Measurements from ENCODE around the gene LRRC3C.
"Not testable (repeated sequence)": the region's sequence is repeated elsewhere in the genome, so short reads cannot be mapped to it uniquely, and the experiment has no call there.

Gene LRRC3C

GRCh38 chr17:39924691-39925055 lies 2.9 kb upstream of the LRRC3C start:
- DNase-seq: no peak

GRCh38 chr17:39925282-39926134 lies 2.0 kb upstream of the LRRC3C start:
- DNase-seq: no peak

DNA sequence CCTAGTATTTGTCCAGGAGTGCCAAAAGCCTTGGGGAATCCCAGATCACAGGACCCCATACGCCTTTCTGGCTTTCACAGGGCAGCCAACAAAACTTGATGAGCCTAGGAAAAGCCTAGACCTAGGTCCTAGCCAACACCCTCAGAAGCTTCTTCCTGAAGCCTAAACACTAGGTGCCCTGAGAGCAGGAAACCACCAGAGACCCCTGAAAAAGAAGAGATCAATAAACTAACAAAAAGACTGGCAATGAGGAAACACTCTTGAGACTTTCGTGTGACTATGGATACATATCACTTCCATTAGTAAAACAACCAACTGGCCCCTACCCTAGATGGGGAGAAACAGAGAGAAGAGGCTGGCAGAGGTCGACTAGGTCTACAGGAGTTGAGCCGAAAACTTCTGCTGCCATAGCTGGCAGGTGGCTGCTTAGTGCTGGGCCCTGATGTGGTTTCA lies 1.4 kb upstream of the LRRC3C start:
- no peak for DNase-seq

DNA sequence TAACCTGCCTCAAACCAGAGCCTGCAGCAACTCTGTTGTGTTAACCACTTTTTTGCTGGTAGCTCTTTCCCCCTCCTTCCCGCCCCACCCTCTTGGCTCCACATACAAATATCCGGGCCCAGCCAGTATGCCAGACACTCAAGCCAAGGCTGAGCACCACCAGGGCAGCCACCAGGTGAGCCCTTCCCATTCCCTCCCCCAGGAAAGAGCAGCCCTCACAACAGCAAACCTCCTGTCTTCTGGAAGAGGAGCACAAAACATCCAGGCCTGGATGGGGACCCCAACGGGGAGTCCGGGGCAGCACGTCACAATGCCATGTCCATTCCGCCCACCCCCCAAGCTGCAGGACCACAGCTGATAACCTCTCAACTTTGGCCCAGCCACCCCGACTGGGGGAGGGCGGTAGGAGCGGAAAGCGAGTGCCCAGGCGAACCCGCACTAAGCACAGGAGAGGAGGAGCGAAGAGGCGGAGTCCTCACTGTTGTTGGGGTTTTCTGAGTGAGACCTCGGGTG lies 888 bp upstream of the LRRC3C start:
- peak; percentile 38 for DNase-seq

- no peak for DNase-seq
Measured at GRCh38 chr17:39927929-39928857, 661 bp downstream of the LRRC3C start.

GRCh38 chr17:39928858-39929645 lies 1.5 kb downstream of the LRRC3C start:
- no peak for DNase-seq

DNA sequence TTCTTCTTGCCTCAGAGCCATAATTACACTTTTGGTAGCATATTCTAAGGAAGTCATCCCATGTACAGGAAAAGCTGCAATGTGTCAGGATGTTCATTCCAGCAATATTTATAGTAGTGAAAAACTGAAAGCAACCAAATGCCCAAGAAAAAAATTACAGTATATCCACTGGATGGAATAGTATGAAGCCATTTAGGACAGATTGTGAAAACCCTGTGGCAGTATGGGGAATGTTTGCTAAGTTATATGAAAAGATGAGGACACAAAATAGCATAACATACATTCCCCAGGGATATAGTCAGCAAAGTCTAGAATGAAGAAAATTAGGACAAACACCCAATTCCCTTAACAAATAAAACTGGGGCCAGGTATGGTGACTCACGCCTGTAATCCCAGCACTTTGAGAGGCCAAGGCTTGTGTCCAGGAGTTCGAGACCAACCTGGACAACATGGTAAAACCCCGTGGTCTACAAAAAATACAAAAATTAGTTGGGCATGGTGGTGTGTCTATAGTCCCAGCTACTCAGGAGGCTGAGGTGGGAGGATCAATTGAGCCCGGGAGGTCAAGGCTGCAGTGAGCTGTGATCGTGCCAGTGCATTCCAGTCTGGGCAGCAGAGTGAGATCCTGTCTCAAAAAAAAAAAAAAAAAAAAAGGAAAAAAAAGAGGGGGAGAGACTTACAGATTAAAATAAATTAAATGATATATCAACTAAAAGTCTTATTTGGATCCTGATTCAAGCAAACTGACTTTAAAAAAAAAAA lies 2.3 kb downstream of the LRRC3C start:
- no peak for DNase-seq

DNA sequence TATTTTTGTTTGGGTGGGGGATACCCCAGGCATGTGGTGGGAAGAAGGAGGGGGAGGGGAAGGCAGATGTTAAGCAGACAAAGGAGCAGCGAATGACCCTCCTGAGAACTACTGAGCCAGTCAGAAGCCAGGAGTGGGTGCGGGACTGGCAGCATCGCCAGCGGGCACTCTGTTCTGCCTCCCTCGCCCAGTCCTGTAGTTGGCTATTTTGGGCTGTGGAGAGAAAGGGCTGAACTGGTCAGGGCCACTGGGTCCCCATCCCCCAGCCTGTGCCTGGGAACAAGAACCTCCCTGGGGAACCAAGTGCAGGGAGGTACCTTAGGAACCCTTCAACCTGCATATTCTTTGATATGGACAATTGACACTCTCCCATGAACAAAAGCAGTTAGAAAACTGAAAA lies 6.4 kb downstream of the LRRC3C start:
- no peak for DNase-seq

DNA sequence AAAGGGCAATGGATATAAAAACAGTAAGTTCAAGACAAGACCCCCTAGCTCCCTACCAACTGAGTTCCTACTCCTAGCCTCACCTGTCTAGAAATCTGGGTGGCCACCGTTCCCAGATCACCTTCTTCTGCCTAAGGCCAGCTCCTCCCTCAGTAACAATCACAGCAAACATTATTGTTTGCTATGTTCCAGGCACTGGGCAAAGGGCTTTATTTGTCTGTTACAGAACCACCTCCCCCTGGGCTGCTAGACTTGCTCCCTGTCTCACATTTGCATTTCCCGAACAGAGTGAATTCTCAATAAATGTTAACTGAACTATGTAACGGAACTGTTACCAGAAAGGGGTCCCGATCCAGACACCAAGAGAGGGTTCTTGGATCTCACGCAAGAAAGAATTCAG lies 6.8 kb downstream of the LRRC3C start:
- no peak for DNase-seq

- no peak for DNase-seq
Measured at GRCh38 chr17:39935909-39936308, 8.4 kb downstream of the LRRC3C start.

- no peak for DNase-seq
Measured at GRCh38 chr17:39937447-39937846, 9.9 kb downstream of the LRRC3C start.

DNA sequence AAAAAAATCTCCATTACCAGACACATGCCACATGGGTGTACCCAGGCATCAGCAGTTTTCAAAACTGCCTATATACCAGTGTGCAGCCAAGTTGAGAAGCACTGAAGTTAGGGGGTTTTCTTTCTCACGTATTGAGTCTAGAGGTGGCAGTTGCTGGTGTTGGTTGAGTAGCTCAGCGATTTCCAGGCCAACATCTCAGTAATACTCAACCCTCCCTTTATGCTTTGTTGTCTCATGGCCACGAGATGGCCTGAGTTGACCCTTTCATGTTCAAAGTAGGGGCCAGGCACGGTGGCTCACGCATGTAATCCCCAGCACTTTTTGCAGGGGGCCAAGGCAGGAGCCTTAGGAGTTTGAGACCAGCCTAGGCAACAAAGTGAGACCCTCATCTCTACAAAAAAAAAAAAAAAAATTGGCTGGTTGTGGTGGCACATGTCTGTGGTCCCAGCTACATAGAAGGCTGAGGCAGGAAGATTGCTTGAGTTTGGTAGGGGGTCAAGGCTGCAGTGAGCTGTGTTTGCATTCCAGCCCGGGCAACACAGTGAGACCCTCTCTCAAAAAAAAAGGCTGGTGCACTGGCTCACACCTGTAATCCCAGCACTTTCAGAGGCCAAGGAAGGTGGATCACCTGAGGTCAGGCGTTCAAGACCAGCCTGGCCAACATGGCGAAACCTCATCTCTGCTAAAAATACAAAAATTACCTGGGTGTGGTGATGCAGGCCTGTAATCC lies 10.8 kb downstream of the LRRC3C start:
- DNase-seq: no peak

DNA sequence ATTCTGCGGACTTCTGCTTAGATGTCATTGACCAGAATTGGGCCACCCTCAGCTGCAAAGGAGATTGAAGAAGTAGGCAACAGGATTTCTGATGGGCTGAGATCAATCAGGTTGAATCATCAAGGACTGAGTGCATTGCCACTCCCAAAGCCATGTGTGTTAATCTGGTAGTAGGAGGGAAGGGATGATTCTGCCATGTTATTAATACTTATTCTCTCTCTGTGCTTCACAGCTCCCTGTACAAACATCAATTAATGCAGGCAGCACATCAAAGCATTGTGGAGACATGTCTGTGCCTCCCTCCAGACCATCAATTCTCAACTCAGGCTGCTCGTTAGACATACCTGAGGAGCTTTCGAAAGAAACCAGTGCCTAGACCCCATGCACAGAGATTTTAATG lies 11.6 kb downstream of the LRRC3C start:
- no peak for DNase-seq

GRCh38 chr17:39939588-39940419 lies 12.3 kb downstream of the LRRC3C start:
- no peak for DNase-seq

DNA sequence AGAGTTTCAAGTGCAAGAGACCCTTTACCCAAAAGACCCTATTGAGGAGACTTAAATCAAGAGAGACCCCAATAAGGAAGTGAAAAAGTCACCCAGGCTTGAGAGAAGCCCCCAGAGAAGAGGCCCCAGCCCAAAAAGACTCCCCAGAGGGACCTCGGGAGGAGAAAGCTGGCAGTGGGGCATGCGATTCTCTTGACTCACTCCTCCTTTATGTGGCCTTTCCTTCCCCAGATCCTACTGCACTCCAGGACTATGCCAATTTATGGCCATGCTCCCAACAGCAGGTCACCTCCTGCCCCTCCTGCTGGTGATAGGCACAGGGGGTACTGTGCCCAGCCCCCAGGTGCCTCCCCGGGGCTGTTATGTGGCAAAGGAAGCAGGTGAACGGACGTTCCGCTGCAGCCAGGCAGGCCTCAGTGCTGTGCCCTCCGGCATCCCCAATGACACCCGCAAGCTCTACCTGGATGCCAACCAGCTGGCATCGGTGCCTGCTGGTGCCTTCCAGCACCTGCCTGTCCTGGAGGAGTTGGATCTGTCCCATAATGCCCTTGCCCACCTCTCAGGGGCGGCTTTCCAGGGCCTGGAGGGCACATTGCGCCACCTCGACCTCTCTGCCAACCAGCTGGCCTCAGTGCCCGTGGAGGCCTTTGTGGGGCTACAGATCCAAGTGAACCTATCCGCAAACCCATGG lies 16.3 kb downstream of the LRRC3C start:
- no peak for DNase-seq

GRCh38 chr17:39944393-39944711 lies 16.8 kb downstream of the LRRC3C start:
- DNase-seq: no peak

- DNase-seq: no peak
Measured at GRCh38 chr17:39946551-39947330, 19.2 kb downstream of the LRRC3C start.

- not testable (repeated sequence) for DNase-seq
Measured at GRCh38 chr17:39948489-39948828, 20.9 kb downstream of the LRRC3C start.

- DNase-seq: no peak
Measured at GRCh38 chr17:39949028-39949427, 21.5 kb downstream of the LRRC3C start.
